B cell (primary cell): ENCODE results near the gene BFSP1.

Experiments
- CTCF ChIP-seq: fragments of 200-600 bp; IDR thresholded peaks from one replicate; pipeline ENCODE4 v1.8.0; 2022; ENCODE audit warnings: antibody characterized with exemption, mild to moderate bottlenecking
- EZH2 ChIP-seq: IDR thresholded peaks from 2 replicates; pipeline ENCODE4 v1.6.1; 2012; ENCODE audit warnings: borderline replicate concordance, low read depth, mild to moderate bottlenecking, moderate library complexity, low read length; ENCODE audit not compliant: insufficient read depth, poor library complexity, severe bottlenecking

- no peak for TF ChIP-seq CTCF
- no peak for TF ChIP-seq EZH2
Observed at GRCh38 chr20:17570347-17571152, 39.4 kb upstream of the BFSP1 start.
